HG02678 (cell line): Measurements from ENCODE around the gene RBMXL3.
"Not testable (repeated sequence)": the region's sequence is repeated elsewhere in the genome, so short reads cannot be mapped to it uniquely, and the experiment has no call there.

Experiments used
- ATAC-seq: cut with Tn5 transposase; IDR thresholded peaks from one replicate; pipeline ENCODE4 v1.9.1; 2021; ENCODE audit warnings: mild to moderate bottlenecking, moderate library complexity; ENCODE audit not compliant: unreplicated experiment

RBMXL3 gene

GRCh38 chrX:115189110-115189509, at the start of gene RBMXL3:
TSS of gene RBMXL3 (plus strand) at chrX:115189410. CDS start at chrX:115189442, 32 bp downstream.
- no peak for ATAC-seq

- no peak for ATAC-seq
These were observed 47.2 kb upstream of the RBMXL3 start for GRCh38 chrX:115142057-115142456.

- no peak for ATAC-seq
These were observed 42.0 kb upstream of the RBMXL3 start for GRCh38 chrX:115147220-115147619.

- no peak for ATAC-seq
These were observed 16.0 kb upstream of the RBMXL3 start for GRCh38 chrX:115173181-115173580.

- ATAC-seq = no peak
These were observed 14.7 kb upstream of the RBMXL3 start for GRCh38 chrX:115174548-115174947.

- ATAC-seq = no peak
These were observed 11.3 kb upstream of the RBMXL3 start for GRCh38 chrX:115177932-115178331.

- no peak for ATAC-seq
These were observed 10.7 kb upstream of the RBMXL3 start for GRCh38 chrX:115178473-115178872.

GRCh38 chrX:115183980-115184379, 5.2 kb upstream of the RBMXL3 start:
- ATAC-seq = no peak

- ATAC-seq = no peak
These were observed 731 bp downstream of the RBMXL3 start for GRCh38 chrX:115189646-115190635.

GRCh38 chrX:115190636-115191489, 1.7 kb downstream of the RBMXL3 start:
- no peak for ATAC-seq

GRCh38 chrX:115191490-115192243, 2.5 kb downstream of the RBMXL3 start:
- ATAC-seq = no peak

GRCh38 chrX:115192244-115192700, 3.1 kb downstream of the RBMXL3 start:
- ATAC-seq = no peak

- ATAC-seq = no peak
These were observed 14.8 kb downstream of the RBMXL3 start for GRCh38 chrX:115204040-115204439.

GRCh38 chrX:115209547-115209946, 20.3 kb downstream of the RBMXL3 start:
- ATAC-seq = not testable (repeated sequence)

GRCh38 chrX:115214151-115214550, 24.9 kb downstream of the RBMXL3 start:
- ATAC-seq = no peak

- ATAC-seq = no peak
These were observed 25.4 kb downstream of the RBMXL3 start for GRCh38 chrX:115214605-115215004.

- not testable (repeated sequence) for ATAC-seq
These were observed 28.1 kb downstream of the RBMXL3 start for GRCh38 chrX:115217346-115217745.

- no peak for ATAC-seq
These were observed 37.7 kb downstream of the RBMXL3 start for GRCh38 chrX:115226929-115227328.

- ATAC-seq = no peak
These were observed 40.3 kb downstream of the RBMXL3 start for GRCh38 chrX:115229337-115230003.

- no peak for ATAC-seq
These were observed 43.8 kb downstream of the RBMXL3 start for GRCh38 chrX:115232933-115233496.
